Lower leg skin (tissue), 4 donors: ENCODE data around the gene HSPA1A. TPM values are rescaled to one million over a fixed set of nuclear protein-coding genes. Genes with fewer than 3 reads are reported as not detected.

Experiments used
- DNase-seq, 2 donors: peaks; one replicate each; pipeline ENCODE4 v3.0.0-alpha.2; 2019; ENCODE audit warnings: low spot score in 2 of 2
- H3K4me3 ChIP-seq: fragments of 200-600 bp; sonication (generic); 2 replicates; pipeline ENCODE4 v1.5.1; 2017; ENCODE audit warnings: mild to moderate bottlenecking, low read depth; ENCODE audit not compliant: poor library complexity, severe bottlenecking
- CTCF ChIP-seq, 3 donors: fragments of 450-650 bp; IDR thresholded peaks; one replicate each; pipeline ENCODE4 v1.5.1; 2016; ENCODE audit warnings: antibody characterized with exemption in 3 of 3, mild to moderate bottlenecking in 3 of 3, moderate library complexity in 2 of 3
- POLR2A ChIP-seq, 2 donors: fragments of 450-650 bp; IDR thresholded peaks; one replicate each; pipeline ENCODE4 v1.6.1; 2016 to 2017; ENCODE audit warnings: antibody characterized with exemption in 2 of 2, mild to moderate bottlenecking in 1 of 2, moderate library complexity in 1 of 2
- WGBS, 2 donors: methylation state at CpG; one replicate each; pipeline ENCODE4 v1.1.5; 2018; 5-methylcytosine and 5-hydroxymethylcytosine counted together
- intact Hi-C: fragments of 100-400 bp; cut with DNase I; formaldehyde crosslinking; loops from one replicate; pipeline ENCODE4 v1.15.0; 2023; ENCODE audit warnings: low total_unique reads
- total RNA-seq, 4 donors: library from RNA; depleted of rRNA; stranded (reverse); fragments of >200 nt; gene quantifications; one replicate each; pipeline ENCODE4 v1.1.0, GENCODE V29; 2016

The HSPA1A gene
- total RNA-seq, 4 donors from 2014 or later, result 237 to 342 (median 321) TPM

GRCh38 chr6:31778999-31779885, 36.1 kb upstream of the HSPA1A start:
- intact Hi-C loops, result no loop called here
- TF ChIP-seq CTCF (IDR thresholded peaks at IDR 0.05) (no peak), POLR2A (IDR thresholded peaks at IDR 0.05) (no peak)
- 83 to 84% methylated on average over 28 to 42 of the region's 43 CpGs for WGBS, 2 donors

GRCh38 chr6:31779908-31780307, 35.4 kb upstream of the HSPA1A start:
- 89 to 91% methylated on average over 10 of the region's 10 CpGs for WGBS, 2 donors
- no peak for DNase-seq
- intact Hi-C loops, result no loop called here
- H3K4me3 ChIP-seq, result no peak overlapping the region
- TF ChIP-seq POLR2A (IDR thresholded peaks at IDR 0.05) (no peak), CTCF (IDR thresholded peaks at IDR 0.05) (no peak)

More at GRCh38 chr6:31778999-31779885, 36.1 kb upstream of the HSPA1A start:
- no peak overlapping the region for H3K4me3 ChIP-seq
- no peak for DNase-seq

GRCh38 chr6:31780507-31781243, 34.7 kb upstream of the HSPA1A start:
- intact Hi-C loops, result no loop called here
- TF ChIP-seq POLR2A (IDR thresholded peaks at IDR 0.05) (no peak), CTCF (IDR thresholded peaks at IDR 0.05) (no peak)
- DNase-seq, result no peak
- WGBS, 2 donors, result 80 to 87% methylated on average over 18 to 20 of the region's 20 CpGs
- no peak overlapping the region for H3K4me3 ChIP-seq

- TF ChIP-seq CTCF (IDR thresholded peaks at IDR 0.05), result no peak
- no peak for TF ChIP-seq POLR2A (IDR thresholded peaks at IDR 0.05)
- DNase-seq, result no peak
- WGBS, 2 donors, result 94% methylated on average over 18 to 23 of the region's 23 CpGs
- H3K4me3 ChIP-seq, result no peak overlapping the region
- intact Hi-C loops, result no loop called here
Measured at GRCh38 chr6:31781244-31782125, 33.9 kb upstream of the HSPA1A start.

GRCh38 chr6:31782126-31782855, 33.1 kb upstream of the HSPA1A start:
- no peak overlapping the region for H3K4me3 ChIP-seq
- 94 to 95% methylated on average over 28 to 32 of the region's 32 CpGs for WGBS, 2 donors
- DNase-seq, result no peak
- intact Hi-C loops, result no loop called here
- TF ChIP-seq CTCF (IDR thresholded peaks at IDR 0.05) (no peak), POLR2A (IDR thresholded peaks at IDR 0.05) (no peak)
